Progenitor cell of endocrine pancreas (in vitro differentiated cells): ENCODE results near the gene TBC1D16. TPM values are rescaled to one million over a fixed set of nuclear protein-coding genes. Genes with fewer than 3 reads are reported as not detected.

Experiments used
- DNase-seq: peaks from one replicate; pipeline ENCODE4 v3.0.0; 2021; ENCODE audit warnings: low spot score; ENCODE audit not compliant: unreplicated experiment
- H3K27ac Mint-ChIP-seq: 2 replicates; pipeline ENCODE4 v1.8.0; 2021; ENCODE audit warnings: mild to moderate bottlenecking, moderate library complexity, mixed read lengths
- H3K27me3 Mint-ChIP-seq: 2 replicates; pipeline ENCODE4 v1.8.0; 2021; ENCODE audit warnings: mixed read lengths
- H3K36me3 Mint-ChIP-seq: 2 replicates; pipeline ENCODE4 v1.8.0; 2022; ENCODE audit warnings: mixed read lengths; ENCODE audit not compliant: insufficient read depth
- H3K4me1 Mint-ChIP-seq: 2 replicates; pipeline ENCODE4 v1.8.0; 2021; ENCODE audit warnings: low read depth, mixed read lengths
- H3K4me3 Mint-ChIP-seq: 2 replicates; pipeline ENCODE4 v1.8.0; 2021; ENCODE audit warnings: low read depth, mild to moderate bottlenecking, moderate library complexity, mixed read lengths
- H3K9me3 Mint-ChIP-seq: 2 replicates; pipeline ENCODE4 v1.8.0; 2021; ENCODE audit warnings: low read depth, mixed read lengths
- total RNA-seq: library from RNA; stranded (reverse); gene quantifications from 2 replicates; pipeline ENCODE4 v1.2.1, GENCODE V29; 2021
- TF ChIP-seq, protein P1 (sequence below): fragments of 200-600 bp; sonication (generic); IDR thresholded peaks from one replicate; pipeline ENCODE4 v1.5.0; 2021; ENCODE audit warnings: antibody characterized with exemption, mild to moderate bottlenecking; ENCODE audit not compliant: unreplicated experiment

The TBC1D16 gene
- total RNA-seq, 1 donor from 2014 or later, result 85.1 TPM

DNA sequence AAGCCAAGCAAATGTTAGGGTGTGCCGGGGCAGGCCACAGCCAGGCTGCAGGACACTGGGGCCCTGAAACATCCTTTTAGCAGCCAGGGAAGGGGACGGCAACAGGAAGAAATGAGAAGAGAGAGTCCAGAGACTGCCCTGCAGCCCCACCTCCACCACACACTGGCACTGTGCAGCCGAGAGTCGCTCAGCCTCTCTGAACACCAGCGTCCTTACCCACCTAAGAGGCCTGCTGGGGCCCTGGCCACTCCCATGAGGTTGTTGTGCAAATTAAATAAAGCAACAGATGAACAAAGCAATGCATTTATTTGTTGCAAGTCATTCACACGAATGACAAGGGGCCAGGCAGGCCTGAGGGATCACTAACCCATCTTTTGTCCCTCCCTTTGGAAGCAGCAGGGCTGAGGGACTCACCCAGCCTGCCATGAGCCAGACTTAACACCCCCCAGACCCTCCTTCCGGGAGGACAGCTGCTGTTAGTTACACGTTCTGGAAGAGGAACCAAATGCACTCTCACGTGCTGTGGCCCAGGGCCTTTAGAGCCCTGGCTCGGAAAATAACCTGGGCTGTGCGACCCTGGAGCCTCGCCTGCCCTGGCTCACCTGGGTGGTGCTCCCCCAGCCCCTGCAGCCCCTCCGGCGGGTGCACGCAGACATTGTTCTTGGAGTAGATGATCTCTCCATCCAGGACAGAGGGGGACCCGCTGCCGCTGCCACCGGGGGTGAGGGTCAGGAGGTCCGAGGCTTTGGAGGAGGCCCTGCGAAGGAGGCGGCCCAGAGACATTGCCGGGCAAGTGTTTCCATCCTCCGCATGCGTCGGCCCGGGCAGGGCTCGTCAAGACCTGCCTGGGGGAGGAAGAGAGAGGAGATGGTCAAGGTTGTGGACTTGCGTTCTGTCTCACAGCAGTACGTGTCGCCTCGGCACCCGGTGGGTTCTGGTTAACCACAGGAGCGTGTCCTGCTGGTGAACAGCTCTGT, 22.6 kb downstream of the TBC1D16 start:
- DNase-seq, result no peak
- Mint-ChIP-seq H3K4me1 (no peaks in the 10 kb centered on the region), H3K9me3 (no peaks in the 10 kb centered on the region), H3K36me3 (peaks cover 10% of the 10 kb centered on the region), H3K27me3 (no peaks in the 10 kb centered on the region), H3K27ac (no peak overlapping the region), H3K4me3 (no peak overlapping the region)
- TF ChIP-seq, protein P1, sequence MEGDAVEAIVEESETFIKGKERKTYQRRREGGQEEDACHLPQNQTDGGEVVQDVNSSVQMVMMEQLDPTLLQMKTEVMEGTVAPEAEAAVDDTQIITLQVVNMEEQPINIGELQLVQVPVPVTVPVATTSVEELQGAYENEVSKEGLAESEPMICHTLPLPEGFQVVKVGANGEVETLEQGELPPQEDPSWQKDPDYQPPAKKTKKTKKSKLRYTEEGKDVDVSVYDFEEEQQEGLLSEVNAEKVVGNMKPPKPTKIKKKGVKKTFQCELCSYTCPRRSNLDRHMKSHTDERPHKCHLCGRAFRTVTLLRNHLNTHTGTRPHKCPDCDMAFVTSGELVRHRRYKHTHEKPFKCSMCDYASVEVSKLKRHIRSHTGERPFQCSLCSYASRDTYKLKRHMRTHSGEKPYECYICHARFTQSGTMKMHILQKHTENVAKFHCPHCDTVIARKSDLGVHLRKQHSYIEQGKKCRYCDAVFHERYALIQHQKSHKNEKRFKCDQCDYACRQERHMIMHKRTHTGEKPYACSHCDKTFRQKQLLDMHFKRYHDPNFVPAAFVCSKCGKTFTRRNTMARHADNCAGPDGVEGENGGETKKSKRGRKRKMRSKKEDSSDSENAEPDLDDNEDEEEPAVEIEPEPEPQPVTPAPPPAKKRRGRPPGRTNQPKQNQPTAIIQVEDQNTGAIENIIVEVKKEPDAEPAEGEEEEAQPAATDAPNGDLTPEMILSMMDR, result no peak

DNA sequence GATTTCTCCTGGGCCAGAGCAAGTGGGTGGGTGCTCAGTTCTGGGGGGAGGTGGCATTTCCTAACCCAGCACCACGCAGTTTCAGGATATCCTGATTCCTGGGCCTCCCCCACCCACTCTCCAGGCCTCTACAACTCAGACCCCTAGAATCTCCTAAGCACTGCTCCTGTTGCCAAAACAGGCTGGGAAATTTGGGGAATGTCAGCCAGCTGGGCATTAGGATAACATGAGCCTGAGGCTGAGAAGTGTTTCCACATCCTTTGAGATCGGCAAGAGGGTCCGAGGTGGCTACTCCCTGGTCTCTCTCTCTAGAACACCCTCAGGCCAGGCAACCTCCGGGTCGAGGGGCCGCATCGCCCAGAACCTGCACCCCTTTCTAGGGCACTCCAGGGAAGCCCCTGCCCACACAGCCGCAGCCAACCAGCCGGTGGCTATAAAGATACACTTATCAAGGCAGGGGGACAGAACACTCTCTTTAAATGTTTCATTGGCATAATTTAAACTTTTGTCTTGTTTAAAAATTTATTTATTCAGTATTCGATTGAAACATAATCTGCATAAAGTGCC, 23.6 kb downstream of the TBC1D16 start:
- no peak for DNase-seq
- no peaks in the 10 kb centered on the region for H3K9me3 Mint-ChIP-seq
- H3K27ac Mint-ChIP-seq, result no peak overlapping the region
- TF ChIP-seq, protein P1, result no peak
- no peaks in the 10 kb centered on the region for H3K4me1 Mint-ChIP-seq
- peaks cover 8% of the 10 kb centered on the region for H3K36me3 Mint-ChIP-seq
- H3K4me3 Mint-ChIP-seq, result no peak overlapping the region
- no peaks in the 10 kb centered on the region for H3K27me3 Mint-ChIP-seq

DNA sequence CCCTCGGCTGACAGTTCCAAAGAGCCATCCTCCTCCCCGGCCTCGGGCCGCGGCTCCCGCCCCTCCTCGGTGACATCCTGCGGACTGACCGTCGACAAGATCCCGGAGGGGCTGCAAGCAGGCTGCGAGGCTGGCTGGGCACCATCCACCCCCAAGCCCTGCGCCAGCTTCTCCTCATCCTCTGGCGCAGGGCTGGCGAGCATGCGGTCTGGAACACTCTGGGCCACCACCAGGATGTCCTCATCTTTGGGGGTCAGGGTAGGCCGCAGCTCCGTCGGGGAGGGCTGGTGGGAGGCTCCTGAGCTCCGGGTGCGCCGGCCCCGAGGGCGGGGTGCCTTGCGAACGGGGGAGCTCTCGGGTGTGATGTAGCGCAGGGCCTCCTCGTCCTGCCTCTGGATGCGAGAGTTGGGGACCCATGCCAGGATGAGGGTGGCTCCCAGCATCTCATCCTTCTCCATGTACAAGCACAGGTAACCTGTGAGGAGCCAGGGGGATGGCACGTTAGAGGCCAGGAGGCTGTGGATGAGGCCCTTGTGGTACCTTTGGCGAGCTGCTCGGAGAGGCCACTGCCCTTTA, 25.3 kb downstream of the TBC1D16 start:
- no peaks in the 10 kb centered on the region for H3K9me3 Mint-ChIP-seq
- no peak overlapping the region for H3K27ac Mint-ChIP-seq
- TF ChIP-seq, protein P1, result no peak
- H3K4me3 Mint-ChIP-seq, result no peak overlapping the region
- peaks cover 2% of the 10 kb centered on the region for H3K36me3 Mint-ChIP-seq
- no peak for DNase-seq
- peaks cover 4% of the 10 kb centered on the region for H3K4me1 Mint-ChIP-seq
- no peaks in the 10 kb centered on the region for H3K27me3 Mint-ChIP-seq

DNA sequence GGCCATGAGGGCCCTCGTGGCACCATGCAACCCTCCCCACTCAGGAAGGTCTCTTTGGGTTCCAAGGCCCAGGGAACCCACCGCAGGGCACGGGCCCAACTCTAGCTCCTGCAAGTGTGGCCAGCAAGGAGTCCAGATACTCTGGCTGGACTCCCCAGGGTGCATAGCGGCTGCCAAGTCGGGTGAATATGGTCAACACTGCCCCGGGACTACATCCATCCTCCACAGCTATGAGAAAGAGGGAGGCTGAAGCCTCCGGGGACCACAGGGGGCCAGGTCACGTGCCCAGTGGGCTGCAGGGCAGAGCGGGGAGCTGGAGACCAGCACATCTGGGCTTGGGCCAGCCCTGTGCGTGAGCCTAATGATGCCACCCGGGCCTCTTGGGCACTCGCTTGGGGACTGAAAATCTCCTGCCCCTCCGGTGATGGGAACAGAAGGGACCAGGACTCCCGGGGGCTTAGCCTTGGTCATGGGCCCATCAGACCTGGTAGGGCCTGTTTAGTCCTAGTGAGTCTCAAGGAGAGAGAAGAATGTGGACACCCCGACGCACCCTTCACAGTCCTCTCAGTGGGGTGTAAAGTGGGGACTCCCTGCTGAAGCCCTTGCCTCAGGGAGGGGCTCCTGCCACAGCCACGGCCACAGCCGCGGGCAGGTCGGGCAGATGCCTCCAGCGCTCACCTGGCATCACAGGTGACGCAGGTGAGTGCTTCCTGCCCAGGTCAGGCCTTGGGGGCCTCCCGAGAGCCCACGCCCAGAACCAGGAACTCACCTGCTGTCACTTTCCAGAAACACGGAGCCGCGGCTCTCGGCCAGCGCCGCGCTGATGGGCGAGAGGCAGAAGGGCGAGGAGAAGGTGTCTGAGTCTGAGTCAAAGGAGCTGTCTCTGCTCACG, 26.0 kb downstream of the TBC1D16 start:
- no peaks in the 10 kb centered on the region for H3K36me3 Mint-ChIP-seq
- TF ChIP-seq, protein P1, result no peak
- no peak overlapping the region for H3K4me3 Mint-ChIP-seq
- H3K9me3 Mint-ChIP-seq, result no peaks in the 10 kb centered on the region
- no peaks in the 10 kb centered on the region for H3K27me3 Mint-ChIP-seq
- peaks cover 4% of the 10 kb centered on the region for H3K4me1 Mint-ChIP-seq
- no peak for DNase-seq
- H3K27ac Mint-ChIP-seq, result no peak overlapping the region
